ENCODE measurements around the gene LSM2.
"Not testable (repeated sequence)": the region's sequence is repeated elsewhere in the genome, so short reads cannot be mapped to it uniquely, and the experiment has no call there.

Gene LSM2

GRCh38 chr6:31813465-31813849 lies 6.7 kb upstream of the LSM2 start:
- Histone ChIP-seq H3K9ac (ENCODE audit: low read depth, low read length) (peak overlapping the region; percentile 77), H3K4me2 (ENCODE audit: low read length) (peak overlapping the region; percentile 79), H3K36me3 (ENCODE audit: insufficient read depth, low read length) (no peaks in the 10 kb centered on the region), H3K4me3 (ENCODE audit: low read length) (no peak overlapping the region), H3K27me3 (ENCODE audit: control insufficient read depth, insufficient read depth, low read length) (no peaks in the 10 kb centered on the region), H3K9me3 (replicated peaks; ENCODE audit: low read length) (no peaks in the 10 kb centered on the region), H3K4me1 (ENCODE audit: control insufficient read depth, insufficient read depth, low read length) (peaks cover 21% of the 10 kb centered on the region)

GRCh38 chr6:31811645-31812044 lies 4.9 kb upstream of the LSM2 start:
- H3K9ac ChIP-seq (ENCODE audit: low read depth, low read length): no peak overlapping the region
- H3K9me3 ChIP-seq (replicated peaks; ENCODE audit: low read length): no peaks in the 10 kb centered on the region
- no peak overlapping the region for H3K4me2 ChIP-seq (ENCODE audit: low read length)
- H3K4me3 ChIP-seq (ENCODE audit: low read length): no peak overlapping the region
- no peaks in the 10 kb centered on the region for H3K36me3 ChIP-seq (ENCODE audit: insufficient read depth, low read length)
- peaks cover 13% of the 10 kb centered on the region for H3K4me1 ChIP-seq (ENCODE audit: control insufficient read depth, insufficient read depth, low read length)
- no peaks in the 10 kb centered on the region for H3K27me3 ChIP-seq (ENCODE audit: control insufficient read depth, insufficient read depth, low read length)

GRCh38 chr6:31808599-31808998 lies 1.8 kb upstream of the LSM2 start:
- not testable (repeated sequence) for H3K4me3 ChIP-seq (ENCODE audit: low read length); H3K36me3 ChIP-seq (ENCODE audit: insufficient read depth, low read length); H3K9me3 ChIP-seq (replicated peaks; ENCODE audit: low read length); H3K4me2 ChIP-seq (ENCODE audit: low read length); H3K9ac ChIP-seq (ENCODE audit: low read depth, low read length); H3K27me3 ChIP-seq (ENCODE audit: control insufficient read depth, insufficient read depth, low read length)
- H3K4me1 ChIP-seq (ENCODE audit: control insufficient read depth, insufficient read depth, low read length): peaks cover 14% of the 10 kb centered on the region

- Histone ChIP-seq H3K9me3 (replicated peaks; ENCODE audit: low read length) (no peaks in the 10 kb centered on the region), H3K4me2 (ENCODE audit: low read length) (peak overlapping the region; percentile 99), H3K4me3 (ENCODE audit: low read length) (peak overlapping the region; percentile 93), H3K36me3 (ENCODE audit: insufficient read depth, low read length) (no peaks in the 10 kb centered on the region), H3K9ac (ENCODE audit: low read depth, low read length) (peak overlapping the region; percentile 95), H3K27me3 (ENCODE audit: control insufficient read depth, insufficient read depth, low read length) (no peaks in the 10 kb centered on the region), H3K4me1 (ENCODE audit: control insufficient read depth, insufficient read depth, low read length) (peaks cover 11% of the 10 kb centered on the region)
These were observed 762 bp downstream of the LSM2 start for GRCh38 chr6:31805939-31806469.

DNA sequence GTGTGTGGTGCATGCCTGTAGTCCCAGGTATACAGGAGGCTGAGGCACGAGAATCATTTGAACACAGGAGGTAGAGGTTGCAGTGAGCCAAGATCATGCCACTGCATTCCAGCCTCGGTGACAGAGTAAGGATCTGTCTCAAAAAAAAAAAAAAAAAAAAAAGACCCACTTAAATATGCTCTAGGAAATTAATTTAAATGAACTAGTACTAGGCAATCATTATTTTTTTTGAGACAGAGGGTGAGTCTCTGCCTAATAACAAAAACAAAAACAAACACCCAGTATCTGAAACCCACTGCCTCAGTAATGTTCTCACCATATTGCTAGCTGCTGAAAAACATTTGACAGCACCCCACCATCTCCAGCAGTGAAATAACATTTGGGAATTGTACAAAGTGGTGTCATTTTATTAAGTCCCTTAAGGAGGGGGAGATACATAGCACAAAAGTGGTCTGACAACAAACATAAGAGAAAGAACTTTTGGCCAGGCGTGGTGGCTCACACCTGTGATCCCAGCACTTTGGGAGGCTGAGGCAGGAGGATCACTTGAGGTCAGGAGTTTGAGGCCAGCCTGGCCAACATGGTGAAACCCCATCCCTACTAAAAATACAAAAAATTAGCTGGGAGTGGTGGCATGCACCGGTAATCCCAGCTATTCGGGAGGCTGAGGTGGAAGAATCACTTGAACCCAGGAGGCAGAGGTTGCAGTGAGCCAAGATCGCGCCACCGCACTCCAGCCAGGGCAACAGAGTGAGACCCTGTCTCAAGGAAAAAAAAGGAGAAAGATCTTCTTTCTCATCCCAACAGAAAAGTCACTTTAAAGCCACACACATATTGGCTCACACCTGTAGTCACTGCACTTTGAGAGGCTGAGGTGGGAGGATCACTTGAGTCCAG lies 5.5 kb downstream of the LSM2 start:
- H3K36me3 ChIP-seq (ENCODE audit: insufficient read depth, low read length): not testable (repeated sequence)

GRCh38 chr6:31799781-31800180 lies 7.0 kb downstream of the LSM2 start:
- Histone ChIP-seq H3K9ac (ENCODE audit: low read depth, low read length) (no peak overlapping the region), H3K4me2 (ENCODE audit: low read length) (no peak overlapping the region), H3K9me3 (replicated peaks; ENCODE audit: low read length) (no peaks in the 10 kb centered on the region), H3K36me3 (ENCODE audit: insufficient read depth, low read length) (no peaks in the 10 kb centered on the region), H3K4me3 (ENCODE audit: low read length) (no peak overlapping the region), H3K27me3 (ENCODE audit: control insufficient read depth, insufficient read depth, low read length) (no peaks in the 10 kb centered on the region), H3K4me1 (ENCODE audit: control insufficient read depth, insufficient read depth, low read length) (peaks cover 8% of the 10 kb centered on the region)

More for the DNA sequence above, 5.5 kb downstream of the LSM2 start:
- not testable (repeated sequence) for H3K9me3 ChIP-seq (replicated peaks; ENCODE audit: low read length); H3K27me3 ChIP-seq (ENCODE audit: control insufficient read depth, insufficient read depth, low read length); H3K4me2 ChIP-seq (ENCODE audit: low read length); H3K9ac ChIP-seq (ENCODE audit: low read depth, low read length); H3K4me3 ChIP-seq (ENCODE audit: low read length)
- peaks cover 10% of the 10 kb centered on the region for H3K4me1 ChIP-seq (ENCODE audit: control insufficient read depth, insufficient read depth, low read length)

- H3K4me1 ChIP-seq (ENCODE audit: control insufficient read depth, insufficient read depth, low read length): peaks cover 22% of the 10 kb centered on the region
- no peaks in the 10 kb centered on the region for H3K9me3 ChIP-seq (replicated peaks; ENCODE audit: low read length)
- H3K36me3 ChIP-seq (ENCODE audit: insufficient read depth, low read length): peaks cover 5% of the 10 kb centered on the region
- H3K27me3 ChIP-seq (ENCODE audit: control insufficient read depth, insufficient read depth, low read length): no peaks in the 10 kb centered on the region
- H3K4me2 ChIP-seq (ENCODE audit: low read length): no peak overlapping the region
- H3K4me3 ChIP-seq (ENCODE audit: low read length): no peak overlapping the region
- H3K9ac ChIP-seq (ENCODE audit: low read depth, low read length): no peak overlapping the region
These were observed 9.2 kb downstream of the LSM2 start for GRCh38 chr6:31797588-31797987.

DNA sequence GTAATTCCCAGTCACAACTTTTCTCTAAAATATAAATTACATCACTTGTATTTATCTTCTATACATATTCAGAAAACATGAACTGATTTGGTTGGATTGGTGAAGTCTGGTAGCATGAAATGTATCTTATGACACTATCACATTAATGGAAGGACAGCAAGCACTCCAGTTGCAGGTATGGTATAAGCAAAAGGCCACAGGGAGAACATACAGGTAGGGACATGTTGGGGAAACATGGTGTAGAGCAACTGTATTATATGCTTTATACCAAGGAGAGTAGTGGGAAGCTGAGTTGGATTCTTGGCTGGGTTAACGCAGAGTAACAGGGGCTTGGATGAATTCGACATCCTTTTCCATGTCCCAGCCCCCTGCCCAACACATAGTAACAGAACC lies 9.8 kb downstream of the LSM2 start:
- Histone ChIP-seq H3K36me3 (ENCODE audit: insufficient read depth, low read length) (peaks cover 10% of the 10 kb centered on the region), H3K27me3 (ENCODE audit: control insufficient read depth, insufficient read depth, low read length) (no peaks in the 10 kb centered on the region), H3K4me1 (ENCODE audit: control insufficient read depth, insufficient read depth, low read length) (peaks cover 23% of the 10 kb centered on the region), H3K4me2 (ENCODE audit: low read length) (no peak overlapping the region), H3K4me3 (ENCODE audit: low read length) (no peak overlapping the region), H3K9me3 (replicated peaks; ENCODE audit: low read length) (no peaks in the 10 kb centered on the region), H3K9ac (ENCODE audit: low read depth, low read length) (no peak overlapping the region)

DNA sequence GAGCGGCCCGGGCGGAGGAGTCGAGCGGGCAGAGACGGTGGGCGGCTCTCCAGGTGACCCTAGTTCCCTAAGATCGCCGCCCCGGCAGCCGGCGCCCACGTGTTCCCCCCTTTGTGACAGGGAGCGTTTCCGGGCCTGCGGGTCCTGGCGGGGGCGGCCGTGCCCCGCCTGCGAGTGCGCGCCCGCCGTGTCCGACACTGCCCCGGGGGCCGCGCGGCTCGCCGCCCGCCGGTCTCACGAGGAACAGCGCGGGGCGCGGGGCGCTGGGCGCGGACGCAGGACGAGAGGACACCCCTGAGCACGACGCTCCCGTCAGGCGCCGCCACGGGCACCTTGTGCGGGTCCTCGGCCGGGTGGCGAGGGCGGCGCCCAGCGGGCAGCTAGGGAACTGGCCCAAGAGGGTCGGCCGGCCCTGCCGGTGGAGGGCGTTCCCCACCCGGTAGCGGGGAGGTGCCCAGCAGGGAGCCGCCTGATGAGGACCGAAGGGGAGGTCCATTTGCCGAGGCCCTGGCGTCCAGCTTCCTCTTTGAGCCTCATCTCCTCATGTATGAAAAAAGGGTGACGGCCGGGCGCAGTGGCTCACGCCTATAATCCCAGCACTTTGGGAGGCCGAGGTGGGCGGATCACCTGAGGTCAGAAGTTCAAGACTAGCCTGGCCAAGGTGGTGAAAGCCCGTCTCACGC lies 11.0 kb downstream of the LSM2 start, which contains the start of gene VARS1:
VARS1 (minus strand) TSS at position 137 of the 683 bp plus-strand sequence. CDS start 535 bp downstream, outside the sequence.
- Histone ChIP-seq H3K4me1 (ENCODE audit: control insufficient read depth, insufficient read depth, low read length) (peaks cover 23% of the 10 kb centered on the region), H3K4me3 (ENCODE audit: low read length) (peak within 1 kb of the TSS; percentile 85), H3K9ac (ENCODE audit: low read depth, low read length) (peak within 1 kb of the TSS; percentile 95), H3K36me3 (ENCODE audit: insufficient read depth, low read length) (peaks cover 21% of the 10 kb centered on the region), H3K4me2 (ENCODE audit: low read length) (peak within 1 kb of the TSS; percentile 84), H3K27me3 (ENCODE audit: control insufficient read depth, insufficient read depth, low read length) (no peaks in the 10 kb centered on the region), H3K9me3 (replicated peaks; ENCODE audit: low read length) (no peaks in the 10 kb centered on the region)

DNA sequence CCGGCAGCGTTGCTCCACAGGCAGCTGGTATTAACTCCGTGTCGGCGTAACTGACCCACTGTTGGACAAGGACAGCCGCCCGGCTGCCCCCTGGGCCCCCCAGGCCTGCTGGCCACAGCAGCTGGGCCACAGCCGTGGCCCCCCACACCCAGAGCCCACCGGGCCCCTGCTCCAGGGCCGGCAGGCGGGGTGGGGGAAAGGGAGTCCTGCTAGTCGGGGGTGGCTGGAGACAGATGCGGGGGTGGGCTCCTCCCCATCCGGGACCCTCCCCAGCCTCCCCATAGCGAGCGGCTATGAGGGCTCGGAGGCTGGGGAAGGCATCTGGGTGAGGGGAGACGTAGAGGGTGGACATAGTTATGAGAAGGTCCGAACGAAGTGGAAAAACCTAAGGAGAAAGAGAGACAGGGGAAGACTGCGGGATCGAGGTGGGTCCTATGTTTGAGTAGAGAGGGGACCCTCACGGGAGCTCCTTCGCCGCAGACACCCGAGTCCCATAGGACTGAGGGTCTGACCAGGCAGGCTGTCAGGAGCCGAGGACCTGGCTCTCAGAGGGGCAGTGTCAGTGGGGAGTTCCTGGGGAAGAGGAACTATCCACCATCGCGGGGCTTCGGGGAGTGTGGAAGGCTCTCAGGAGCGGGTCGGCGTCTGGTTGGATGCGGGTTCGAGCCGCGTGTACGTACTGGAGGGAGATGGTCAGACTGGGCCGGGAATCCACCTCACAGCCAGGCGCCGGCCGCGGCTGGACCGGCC lies 11.7 kb downstream of the LSM2 start:
- no peaks in the 10 kb centered on the region for H3K9me3 ChIP-seq (replicated peaks; ENCODE audit: low read length)
- peak overlapping the region; percentile 95 for H3K9ac ChIP-seq (ENCODE audit: low read depth, low read length)
- peaks cover 24% of the 10 kb centered on the region for H3K36me3 ChIP-seq (ENCODE audit: insufficient read depth, low read length)
- peak overlapping the region; percentile 85 for H3K4me3 ChIP-seq (ENCODE audit: low read length)
- peaks cover 23% of the 10 kb centered on the region for H3K4me1 ChIP-seq (ENCODE audit: control insufficient read depth, insufficient read depth, low read length)
- no peaks in the 10 kb centered on the region for H3K27me3 ChIP-seq (ENCODE audit: control insufficient read depth, insufficient read depth, low read length)
- peak overlapping the region; percentile 84 for H3K4me2 ChIP-seq (ENCODE audit: low read length)

GRCh38 chr6:31794294-31794865 lies 12.4 kb downstream of the LSM2 start:
- H3K36me3 ChIP-seq (ENCODE audit: insufficient read depth, low read length): peaks cover 27% of the 10 kb centered on the region
- H3K27me3 ChIP-seq (ENCODE audit: control insufficient read depth, insufficient read depth, low read length): no peaks in the 10 kb centered on the region
- no peaks in the 10 kb centered on the region for H3K9me3 ChIP-seq (replicated peaks; ENCODE audit: low read length)
- peaks cover 21% of the 10 kb centered on the region for H3K4me1 ChIP-seq (ENCODE audit: control insufficient read depth, insufficient read depth, low read length)
- peak overlapping the region; percentile 84 for H3K4me2 ChIP-seq (ENCODE audit: low read length)
- peak overlapping the region; percentile 95 for H3K9ac ChIP-seq (ENCODE audit: low read depth, low read length)
- H3K4me3 ChIP-seq (ENCODE audit: low read length): peak overlapping the region; percentile 85

All from skeletal muscle satellite cell (primary cell).